Inflammatory macrophage treated with lipopolysaccharide for 1 hour (primary cell): ENCODE data around the gene SNX24.
"Not testable (repeated sequence)": the region's sequence is repeated elsewhere in the genome, so short reads cannot be mapped to it uniquely, and the experiment has no call there.

Experiments
- DNase-seq, 2 donors: peaks; one replicate each; pipeline ENCODE4 v3.0.0-alpha.2; 2020 to 2022

The SNX24 gene

GRCh38 chr5:122924719-122925395 lies 79.4 kb downstream of the SNX24 start:
- DNase-seq, result no peak

- DNase-seq, result no peak
Observed at GRCh38 chr5:122929001-122929400, 83.6 kb downstream of the SNX24 start.

GRCh38 chr5:122929980-122930379 lies 84.6 kb downstream of the SNX24 start:
- no peak for DNase-seq

GRCh38 chr5:122933956-122934355 lies 88.5 kb downstream of the SNX24 start:
- DNase-seq, result no peak

- no peak for DNase-seq
Observed at GRCh38 chr5:122936088-122936487, 90.7 kb downstream of the SNX24 start.

GRCh38 chr5:122937914-122938313 lies 92.5 kb downstream of the SNX24 start:
- no peak for DNase-seq

- DNase-seq, result no peak
Observed at GRCh38 chr5:122940890-122941289, 95.5 kb downstream of the SNX24 start.

GRCh38 chr5:122941737-122942136 lies 96.3 kb downstream of the SNX24 start:
- DNase-seq, result no peak

GRCh38 chr5:122942164-122942914 lies 96.9 kb downstream of the SNX24 start:
- DNase-seq, result no peak

- DNase-seq, result peak in 1 of 2 donors; percentile 2
Observed at GRCh38 chr5:122943050-122943698, 97.8 kb downstream of the SNX24 start.

- peak; percentile 1 to 33 for DNase-seq
Observed at GRCh38 chr5:122944051-122944450, 98.6 kb downstream of the SNX24 start.

GRCh38 chr5:122947372-122947771 lies 102.0 kb downstream of the SNX24 start:
- DNase-seq, result no peak

GRCh38 chr5:122947772-122948171 lies 102.4 kb downstream of the SNX24 start:
- DNase-seq, result no peak

GRCh38 chr5:122948319-122948718 lies 102.9 kb downstream of the SNX24 start:
- no peak for DNase-seq

- no peak for DNase-seq
Observed at GRCh38 chr5:122951658-122952057, 106.2 kb downstream of the SNX24 start.

- no peak for DNase-seq
Observed at GRCh38 chr5:122954719-122955118, 109.3 kb downstream of the SNX24 start.

- DNase-seq, result no peak
Observed at GRCh38 chr5:122957457-122957856, 112.0 kb downstream of the SNX24 start.

- no peak for DNase-seq
Observed at GRCh38 chr5:122959740-122960445, 114.5 kb downstream of the SNX24 start.

- no peak for DNase-seq
Observed at GRCh38 chr5:122963305-122963704, 117.9 kb downstream of the SNX24 start.

GRCh38 chr5:122965111-122965510 lies 119.7 kb downstream of the SNX24 start:
- no peak for DNase-seq

- no peak for DNase-seq
Observed at GRCh38 chr5:122967085-122967484, 121.7 kb downstream of the SNX24 start.

- no peak for DNase-seq
Observed at GRCh38 chr5:122967625-122968024, 122.2 kb downstream of the SNX24 start.

GRCh38 chr5:122968056-122968455 lies 122.6 kb downstream of the SNX24 start:
- DNase-seq, result not testable (repeated sequence)
